22Rv1 (cell line): ENCODE measurements around the gene TSPAN18.

Experiments
- H3K27ac ChIP-seq: fragments of 450-650 bp; 2 replicates; pipeline ENCODE4 v1.5.1; 2017
- ZFX ChIP-seq: fragments of 450-650 bp; IDR thresholded peaks from 2 replicates; pipeline ENCODE4 v1.6.1; 2017; ENCODE audit warnings: antibody characterized with exemption, borderline replicate concordance
- TF ChIP-seq, protein P1 (sequence below): fragments of 450-650 bp; IDR thresholded peaks from 2 replicates; pipeline ENCODE4 v1.5.1; 2017; ENCODE audit warnings: mild to moderate bottlenecking

Gene TSPAN18

DNA sequence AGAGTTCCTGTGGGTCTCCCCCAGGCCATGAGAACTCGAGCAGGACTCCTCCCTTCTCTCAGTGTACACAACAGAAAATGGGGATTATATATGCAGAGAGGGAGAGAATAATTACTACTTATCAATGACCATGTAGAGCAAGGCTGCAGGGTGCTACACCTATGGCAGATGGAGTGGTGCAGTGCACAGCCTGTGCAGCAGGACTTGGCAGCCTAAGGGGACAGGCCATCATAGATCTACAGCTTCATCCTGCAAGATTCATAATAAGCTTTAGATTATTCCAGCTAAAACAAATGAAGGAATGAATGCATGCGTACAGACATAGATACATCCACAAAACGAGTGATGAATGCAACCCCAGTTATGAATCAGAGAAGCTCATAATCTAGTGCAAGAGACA lies 232.3 kb downstream of the TSPAN18 start:
- H3K27ac ChIP-seq = no peak overlapping the region
- no peak for TF ChIP-seq ZFX
- TF ChIP-seq, protein P1, sequence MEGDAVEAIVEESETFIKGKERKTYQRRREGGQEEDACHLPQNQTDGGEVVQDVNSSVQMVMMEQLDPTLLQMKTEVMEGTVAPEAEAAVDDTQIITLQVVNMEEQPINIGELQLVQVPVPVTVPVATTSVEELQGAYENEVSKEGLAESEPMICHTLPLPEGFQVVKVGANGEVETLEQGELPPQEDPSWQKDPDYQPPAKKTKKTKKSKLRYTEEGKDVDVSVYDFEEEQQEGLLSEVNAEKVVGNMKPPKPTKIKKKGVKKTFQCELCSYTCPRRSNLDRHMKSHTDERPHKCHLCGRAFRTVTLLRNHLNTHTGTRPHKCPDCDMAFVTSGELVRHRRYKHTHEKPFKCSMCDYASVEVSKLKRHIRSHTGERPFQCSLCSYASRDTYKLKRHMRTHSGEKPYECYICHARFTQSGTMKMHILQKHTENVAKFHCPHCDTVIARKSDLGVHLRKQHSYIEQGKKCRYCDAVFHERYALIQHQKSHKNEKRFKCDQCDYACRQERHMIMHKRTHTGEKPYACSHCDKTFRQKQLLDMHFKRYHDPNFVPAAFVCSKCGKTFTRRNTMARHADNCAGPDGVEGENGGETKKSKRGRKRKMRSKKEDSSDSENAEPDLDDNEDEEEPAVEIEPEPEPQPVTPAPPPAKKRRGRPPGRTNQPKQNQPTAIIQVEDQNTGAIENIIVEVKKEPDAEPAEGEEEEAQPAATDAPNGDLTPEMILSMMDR = no peak

GRCh38 chr11:44960200-44960845 lies 233.6 kb downstream of the TSPAN18 start:
- TF ChIP-seq, protein P1 = no peak
- no peak for TF ChIP-seq ZFX
- no peak overlapping the region for H3K27ac ChIP-seq

DNA sequence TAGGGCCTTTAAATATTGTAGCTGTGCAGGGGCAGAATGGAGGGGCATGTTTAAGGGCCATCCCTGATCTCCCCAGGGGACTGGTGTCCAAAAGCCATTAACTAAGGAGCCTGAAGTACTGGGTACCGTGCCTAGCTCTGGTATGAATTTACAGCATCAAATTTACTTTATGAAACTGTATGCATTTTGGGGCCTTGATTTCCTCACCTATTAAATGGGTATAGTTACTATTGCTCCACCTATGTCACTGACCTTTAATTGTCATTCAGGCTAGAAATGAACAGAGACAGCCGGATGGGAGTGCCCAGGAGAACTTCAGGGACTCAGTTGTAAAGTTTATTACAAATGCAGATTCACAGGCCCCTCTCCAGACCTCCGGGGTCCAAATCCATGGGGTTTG lies 235.7 kb downstream of the TSPAN18 start:
- TF ChIP-seq, protein P1 = no peak
- TF ChIP-seq ZFX = no peak
- no peak overlapping the region for H3K27ac ChIP-seq

GRCh38 chr11:44963136-44963535 lies 236.4 kb downstream of the TSPAN18 start:
- no peak overlapping the region for H3K27ac ChIP-seq
- TF ChIP-seq, protein P1 = no peak
- no peak for TF ChIP-seq ZFX

DNA sequence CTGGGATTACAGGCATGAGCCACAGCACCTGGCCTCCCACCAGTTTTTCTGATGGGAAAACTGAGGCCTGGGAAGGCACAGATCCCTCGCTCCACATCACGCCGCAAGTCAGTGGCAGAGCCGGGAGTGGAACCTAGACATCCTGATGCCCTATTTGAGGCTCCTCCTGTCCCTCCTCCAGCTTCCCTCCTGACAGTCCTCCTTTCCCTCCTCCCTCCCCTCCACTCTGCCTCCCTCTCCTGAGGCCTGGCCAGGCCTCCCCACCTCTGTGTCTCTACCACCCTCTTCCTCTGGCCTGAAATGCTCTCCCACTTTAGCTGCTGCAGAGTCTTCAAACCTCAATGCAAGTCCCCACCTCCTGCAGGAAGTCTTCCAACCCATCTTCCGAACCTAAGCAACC lies 237.2 kb downstream of the TSPAN18 start:
- H3K27ac ChIP-seq = no peak overlapping the region
- TF ChIP-seq ZFX = no peak

DNA sequence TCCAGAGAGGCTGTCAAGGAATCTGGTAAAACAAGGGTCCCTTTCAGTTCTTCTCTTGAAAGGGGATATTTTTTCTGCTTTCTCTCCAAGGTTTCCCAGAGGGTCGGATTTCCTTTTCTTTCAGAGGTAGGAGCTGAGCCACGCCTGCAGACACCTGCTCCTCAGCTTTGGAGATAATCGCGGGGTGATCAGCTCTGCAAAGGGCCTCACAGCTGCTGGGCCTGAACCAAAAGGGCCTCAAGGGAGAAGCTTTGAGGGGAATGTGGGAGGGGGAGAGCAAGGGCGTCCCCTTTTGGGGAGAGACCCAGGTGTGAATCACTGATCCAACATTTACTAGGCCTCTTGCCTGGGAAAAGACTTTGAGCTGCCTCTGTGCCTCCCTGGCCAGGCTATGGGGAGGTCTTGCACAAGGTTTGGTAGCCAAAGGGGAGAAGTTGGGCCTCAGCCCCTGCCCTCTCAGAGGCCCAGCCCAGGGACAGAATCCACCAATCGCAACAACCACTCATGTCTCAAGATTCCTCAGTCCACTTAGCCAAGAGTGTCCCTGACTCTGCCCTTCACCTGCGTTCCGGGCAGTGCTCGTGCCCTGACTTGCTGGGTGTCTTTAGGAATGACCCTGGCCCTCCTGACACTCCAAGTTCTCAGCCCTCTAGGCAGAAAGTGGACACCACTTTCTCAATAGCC lies 237.9 kb downstream of the TSPAN18 start:
- H3K27ac ChIP-seq = no peak overlapping the region
- TF ChIP-seq, protein P1 = no peak
- TF ChIP-seq ZFX = no peak

- no peak for TF ChIP-seq ZFX
- TF ChIP-seq, protein P1 = no peak
- no peak overlapping the region for H3K27ac ChIP-seq
Measured at GRCh38 chr11:44966694-44967093, 239.9 kb downstream of the TSPAN18 start.
